NK-92 (cell line): ENCODE measurements around the gene TAF15.

ENCODE experiments used
- DNase-seq: peaks from one replicate; lab custom pipeline; 2025; ENCODE audit not compliant: unreplicated experiment; lab: John Stamatoyannopoulos, UW

TAF15 gene

DNA sequence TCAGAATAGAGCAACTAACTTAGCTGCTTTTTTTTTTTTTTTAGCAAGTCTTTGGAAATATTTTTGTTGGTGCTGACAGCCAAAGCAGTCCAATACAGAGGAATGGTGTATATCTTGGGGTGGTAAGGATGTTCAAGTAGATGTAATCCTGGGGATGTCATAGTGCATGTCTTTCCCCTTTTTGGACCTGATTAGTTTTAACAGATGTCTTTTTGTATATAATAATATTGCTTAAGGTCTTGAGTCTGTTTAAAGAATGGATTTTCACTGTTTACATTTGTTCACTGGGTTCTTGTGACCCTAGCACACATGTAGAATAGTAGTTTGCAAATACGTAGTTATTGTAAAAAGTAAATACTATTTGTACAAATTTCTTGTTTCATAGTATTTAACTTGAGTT lies 7.9 kb downstream of the TAF15 start:
- DNase-seq: no peak

DNA sequence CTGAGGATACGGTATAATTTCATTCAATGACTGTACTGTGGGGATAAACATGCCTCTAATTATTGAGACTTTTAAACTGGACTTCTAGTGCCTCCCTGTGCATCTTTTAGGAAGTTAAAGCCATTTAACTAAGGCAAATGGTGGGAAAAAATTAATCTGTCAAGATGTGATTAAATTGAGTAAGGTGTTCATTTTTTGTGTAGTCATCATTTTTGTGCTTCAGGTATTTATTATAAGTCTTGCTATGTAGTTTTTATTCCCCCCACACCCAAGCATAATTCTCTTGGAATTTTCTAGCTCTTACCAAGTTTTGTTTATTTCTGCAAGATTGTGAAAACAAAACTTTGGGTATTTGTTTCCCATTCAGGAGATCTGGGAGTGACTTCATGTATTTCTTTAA lies 10.2 kb downstream of the TAF15 start:
- no peak for DNase-seq

DNA sequence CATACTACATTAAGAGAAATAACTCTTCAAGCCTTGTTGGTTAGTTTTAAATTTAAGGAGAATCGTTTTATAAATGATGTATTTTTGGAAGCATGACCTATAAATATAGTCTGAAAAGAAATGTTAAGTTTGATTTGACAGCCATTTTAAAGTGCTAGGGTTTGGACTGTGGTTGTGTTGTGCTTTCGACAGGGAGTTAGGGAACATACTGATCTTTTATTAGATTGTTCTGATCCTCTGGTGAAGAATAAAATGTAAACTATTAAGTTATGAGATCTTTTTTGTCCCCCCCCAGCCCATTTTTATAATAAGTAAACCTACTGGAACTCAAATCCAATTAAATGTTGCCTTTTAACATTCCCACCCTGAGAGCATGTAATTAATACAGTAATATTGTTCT lies 12.0 kb downstream of the TAF15 start:
- no peak for DNase-seq

DNA sequence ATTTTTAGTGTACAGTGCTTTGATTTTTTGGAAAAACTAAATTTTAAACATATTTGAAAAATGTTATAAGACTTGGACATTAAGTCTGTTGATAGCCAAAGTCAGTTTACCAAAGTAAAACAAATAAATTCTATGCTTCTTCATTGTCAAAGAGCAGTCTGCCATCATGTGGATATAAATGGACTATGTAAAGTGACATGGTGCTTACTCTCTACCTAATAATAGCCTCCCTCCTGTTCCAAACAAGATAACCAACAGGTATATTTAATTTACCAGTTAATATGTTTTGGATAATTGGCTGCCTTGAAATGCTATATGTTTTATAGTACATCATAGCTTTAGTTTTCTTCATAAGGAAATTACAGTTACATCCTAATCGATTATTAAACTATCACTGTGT lies 15.9 kb downstream of the TAF15 start:
- no peak for DNase-seq

DNA sequence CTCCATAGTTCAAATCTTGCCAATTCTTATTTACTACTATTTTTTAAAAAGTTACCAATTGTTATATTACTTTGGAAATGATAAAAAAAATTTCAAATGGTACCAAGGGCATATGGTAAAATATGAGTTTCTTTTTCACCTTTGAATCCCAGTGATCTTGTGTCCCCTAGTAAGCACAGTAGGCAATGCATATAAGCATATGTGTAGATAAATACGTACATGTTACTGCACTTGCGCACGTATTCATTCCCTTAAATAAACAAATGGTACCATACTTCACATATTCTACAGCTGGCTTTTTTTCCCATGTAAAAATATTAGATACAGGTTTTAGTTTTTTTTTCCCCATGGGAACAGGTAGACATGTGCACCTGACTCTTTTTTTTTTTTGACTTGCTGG lies 31.8 kb downstream of the TAF15 start:
- DNase-seq: no peak

DNA sequence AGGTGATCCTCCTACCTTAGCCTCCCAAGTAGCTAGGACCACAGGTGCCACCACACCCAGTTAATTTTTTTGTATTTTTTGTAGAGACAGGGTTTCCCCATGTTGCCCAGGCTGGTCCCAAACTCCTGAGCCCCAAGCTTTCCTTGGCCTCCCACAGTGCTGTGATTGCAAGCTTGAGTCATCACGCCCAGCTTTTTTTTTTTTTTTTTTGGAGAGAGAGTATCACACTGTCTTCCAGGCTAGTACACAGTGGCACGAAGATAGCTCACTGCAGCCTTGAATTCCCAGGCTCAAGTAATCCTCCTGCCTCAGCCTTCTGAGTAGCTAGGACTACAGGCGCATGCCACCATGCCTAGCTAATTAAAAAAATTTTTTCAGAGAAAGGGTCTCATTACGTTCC lies 32.2 kb downstream of the TAF15 start:
- no peak for DNase-seq

DNA sequence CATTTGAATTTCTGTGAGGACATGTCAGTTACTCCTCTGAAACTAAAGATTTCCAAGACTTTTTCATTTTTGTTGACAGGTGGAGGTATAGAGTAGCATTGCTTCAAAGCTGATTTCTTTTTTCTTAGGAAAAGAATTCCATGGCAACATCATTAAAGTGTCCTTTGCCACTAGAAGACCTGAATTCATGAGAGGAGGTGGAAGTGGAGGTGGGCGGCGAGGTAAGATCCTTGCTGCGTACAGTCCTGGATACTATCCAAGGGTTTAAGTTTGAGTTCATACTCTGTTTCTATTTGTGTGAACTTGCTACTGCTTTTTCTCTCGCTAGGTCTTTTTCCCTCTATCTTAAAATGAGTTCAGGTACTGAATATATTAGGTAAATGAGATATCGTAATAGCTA lies 33.0 kb downstream of the TAF15 start:
- no peak for DNase-seq

DNA sequence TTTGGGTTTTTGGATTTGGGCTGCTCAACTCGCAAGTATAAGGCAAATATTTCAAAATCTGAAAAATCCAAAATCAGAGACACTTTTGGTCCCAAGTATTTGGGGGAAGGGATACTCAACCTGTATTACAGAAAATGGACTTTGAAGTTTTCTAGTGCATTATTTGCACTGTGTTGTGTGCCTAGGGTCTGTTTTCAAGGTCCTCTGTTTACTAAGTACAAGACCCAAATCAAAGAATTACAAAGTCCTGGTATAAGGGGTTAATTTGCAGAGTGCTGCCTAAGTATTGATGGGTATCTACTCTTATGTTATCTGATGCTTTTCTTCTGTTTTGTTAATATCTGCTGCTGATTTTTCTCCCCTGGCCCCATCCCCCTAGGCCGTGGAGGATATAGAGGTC lies 34.4 kb downstream of the TAF15 start:
- DNase-seq: no peak

DNA sequence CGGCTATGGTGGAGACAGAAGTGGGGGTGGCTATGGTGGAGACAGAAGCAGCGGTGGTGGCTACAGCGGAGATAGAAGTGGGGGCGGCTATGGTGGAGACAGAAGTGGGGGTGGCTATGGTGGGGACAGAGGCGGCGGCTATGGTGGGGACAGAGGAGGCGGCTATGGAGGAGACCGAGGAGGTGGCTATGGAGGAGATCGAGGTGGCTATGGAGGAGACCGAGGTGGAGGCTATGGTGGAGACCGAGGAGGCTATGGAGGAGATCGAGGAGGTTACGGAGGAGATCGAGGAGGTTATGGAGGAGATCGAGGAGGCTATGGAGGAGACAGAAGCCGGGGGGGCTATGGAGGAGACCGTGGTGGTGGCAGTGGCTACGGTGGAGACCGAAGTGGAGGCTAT lies 35.3 kb downstream of the TAF15 start:
- DNase-seq: no peak

DNA sequence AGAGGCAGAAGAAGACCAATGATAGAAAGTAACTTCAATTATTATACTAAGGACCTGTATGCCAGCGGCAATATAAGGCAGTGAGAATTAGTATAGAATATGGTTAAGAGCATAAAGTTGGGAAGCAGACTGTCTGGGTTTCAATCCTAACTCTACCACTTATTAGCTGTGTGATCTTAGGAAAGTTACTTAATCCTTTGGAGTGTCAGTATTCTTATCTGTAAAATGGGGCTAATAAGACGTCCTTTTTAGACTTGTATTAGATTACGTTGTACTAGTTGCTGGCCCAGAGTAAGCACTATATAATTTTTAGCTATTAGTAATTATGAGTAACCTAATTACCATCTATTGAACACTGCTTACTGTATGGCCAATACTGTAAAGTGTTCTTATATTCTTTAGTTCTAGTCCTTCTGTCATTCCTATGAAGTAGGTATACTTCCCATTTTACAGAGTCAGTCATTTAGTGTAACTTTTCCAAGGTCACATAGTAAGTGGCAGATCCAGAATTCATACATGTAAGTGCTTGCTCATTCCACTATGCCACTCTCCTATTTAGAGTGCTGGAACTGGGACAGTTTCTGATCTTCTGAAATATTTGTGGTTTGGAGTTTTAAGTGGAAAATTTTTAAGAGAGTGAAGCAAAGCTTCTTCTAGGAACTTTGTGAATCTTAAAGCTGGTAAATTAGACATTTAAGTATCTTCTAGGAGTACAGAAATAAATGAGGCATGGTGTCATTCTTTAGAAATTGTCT lies 36.9 kb downstream of the TAF15 start:
- DNase-seq: no peak

DNA sequence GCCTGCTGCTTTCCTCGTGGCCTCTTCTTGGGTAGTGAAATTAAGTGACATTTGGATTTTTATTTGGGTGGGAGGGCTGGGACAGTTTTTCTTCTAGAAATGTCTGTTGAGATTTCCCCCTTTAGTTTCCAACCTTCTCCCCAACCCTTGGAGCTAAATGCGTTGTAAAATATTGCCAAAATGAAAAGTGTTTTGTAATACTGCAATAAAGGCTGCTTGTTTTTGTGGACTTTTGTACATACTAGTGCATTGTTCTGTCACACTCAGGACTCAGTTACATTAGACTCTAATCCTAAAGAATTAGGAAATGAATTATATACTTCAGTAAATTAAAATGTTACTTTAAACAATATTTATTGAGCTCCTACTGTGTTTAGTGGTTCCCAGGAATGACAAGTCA lies 37.7 kb downstream of the TAF15 start:
- no peak for DNase-seq

DNA sequence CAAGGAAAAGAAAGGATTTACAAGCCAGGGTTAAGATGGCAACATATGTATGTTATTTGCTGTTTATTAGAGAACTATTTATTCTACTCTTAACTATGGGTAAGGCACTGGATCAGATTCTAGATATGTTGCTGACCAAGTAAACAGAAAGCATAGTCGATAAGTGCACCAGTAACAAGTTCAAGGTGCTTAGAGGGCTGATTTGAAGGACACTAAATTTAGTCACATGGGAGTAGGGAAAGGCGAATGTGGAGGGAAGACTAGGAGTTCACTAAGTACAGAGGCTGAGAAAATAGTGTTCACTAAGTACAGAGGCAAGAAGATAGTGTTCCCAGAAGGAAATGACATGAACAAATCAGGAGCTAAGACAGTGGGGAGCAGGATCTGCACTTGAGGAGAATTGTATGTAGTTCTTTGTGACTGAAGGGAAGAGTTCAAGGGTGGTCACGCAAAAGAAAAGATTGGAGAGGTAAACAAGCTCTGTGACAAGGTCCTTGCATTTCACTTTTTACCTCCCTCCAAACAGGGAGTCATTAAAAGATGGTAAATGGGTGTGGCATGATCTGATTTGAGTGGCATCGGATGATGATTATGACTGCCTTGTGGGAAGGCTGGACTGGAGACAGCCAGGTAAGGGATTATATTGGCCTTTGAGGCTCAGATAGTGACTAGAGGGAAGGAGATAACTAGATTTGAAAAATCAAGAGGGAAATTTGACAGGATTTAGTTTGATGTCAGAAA lies 38.5 kb downstream of the TAF15 start:
- no peak for DNase-seq

DNA sequence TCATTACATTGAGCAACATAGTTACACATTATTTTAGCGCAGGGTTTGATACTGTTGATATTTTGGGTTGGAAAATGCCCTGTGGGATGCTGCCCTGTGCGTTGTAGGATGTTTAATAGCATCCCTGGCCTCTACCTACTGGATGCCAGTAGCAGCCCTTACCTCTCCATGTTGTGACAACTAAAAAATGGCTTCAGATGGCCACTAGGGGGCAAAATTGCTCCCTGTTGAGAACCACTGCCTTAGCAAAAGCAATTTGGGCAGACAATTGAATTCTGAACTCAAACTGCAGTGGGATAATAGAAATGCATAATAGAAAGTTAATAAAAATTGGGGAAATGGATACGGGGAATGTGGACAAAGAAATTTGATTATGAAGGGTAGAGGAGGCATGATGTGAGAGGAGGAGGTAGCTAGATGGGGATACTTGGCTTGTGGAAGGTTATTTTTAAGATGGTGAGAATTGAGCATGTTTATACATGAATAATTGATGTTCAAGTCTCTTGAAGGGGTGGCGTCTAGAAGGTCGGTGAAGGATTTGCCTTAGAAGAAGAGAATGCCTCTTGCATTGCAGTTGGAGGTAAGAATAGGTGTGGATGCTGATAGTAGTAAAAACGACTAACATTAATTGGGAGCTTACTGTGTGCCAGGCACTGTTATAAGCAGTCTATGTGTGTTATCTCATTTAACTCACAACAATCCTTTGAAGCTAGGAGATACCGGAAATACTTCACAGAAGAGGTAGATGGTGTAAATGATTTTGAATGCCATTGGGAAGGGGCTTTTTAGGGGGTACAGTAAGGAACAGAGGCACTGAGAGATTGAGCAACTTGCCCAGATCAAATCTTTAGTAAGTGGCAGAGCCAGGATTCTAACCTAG lies 40.4 kb downstream of the TAF15 start:
- no peak for DNase-seq

DNA sequence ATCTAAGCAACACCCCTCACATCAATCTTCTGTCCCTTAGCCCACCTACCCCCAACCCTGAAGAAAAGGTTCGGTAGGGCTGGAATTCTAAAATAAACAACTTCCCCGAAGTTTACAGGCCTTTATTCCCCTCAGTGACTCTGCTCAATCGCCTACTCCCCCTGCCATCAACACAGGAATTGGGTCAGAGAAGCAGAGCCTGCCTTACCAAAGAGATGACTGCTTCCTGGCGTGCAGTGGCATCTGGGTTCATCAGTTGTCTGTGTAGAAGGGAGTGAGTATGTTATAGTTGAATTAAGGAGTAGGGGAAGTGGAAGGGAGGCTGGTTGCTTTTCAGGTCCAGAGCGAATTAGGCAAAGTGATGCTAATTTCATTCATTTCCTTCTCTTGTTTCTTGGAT lies 46.7 kb downstream of the TAF15 start:
- DNase-seq: no peak

DNA sequence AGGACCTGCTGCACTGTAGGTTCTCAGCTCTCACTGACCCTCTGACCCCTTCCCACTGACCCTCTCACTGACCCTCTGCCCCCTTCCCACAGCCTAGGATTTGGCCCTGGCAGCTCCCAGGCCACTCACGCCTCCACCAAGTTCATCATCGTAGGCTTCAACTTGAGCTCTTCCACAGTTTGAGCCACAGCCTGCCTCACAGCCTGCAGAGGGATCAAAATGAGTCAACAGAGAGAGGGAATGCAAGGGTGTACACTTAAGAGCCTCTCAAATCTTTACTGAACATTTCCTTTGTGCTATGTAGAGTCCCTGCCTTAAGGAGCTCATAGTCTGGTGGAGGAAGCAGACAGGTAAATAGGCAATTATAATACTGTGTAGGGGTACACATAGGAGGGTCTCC lies 47.3 kb downstream of the TAF15 start:
- DNase-seq: no peak

DNA sequence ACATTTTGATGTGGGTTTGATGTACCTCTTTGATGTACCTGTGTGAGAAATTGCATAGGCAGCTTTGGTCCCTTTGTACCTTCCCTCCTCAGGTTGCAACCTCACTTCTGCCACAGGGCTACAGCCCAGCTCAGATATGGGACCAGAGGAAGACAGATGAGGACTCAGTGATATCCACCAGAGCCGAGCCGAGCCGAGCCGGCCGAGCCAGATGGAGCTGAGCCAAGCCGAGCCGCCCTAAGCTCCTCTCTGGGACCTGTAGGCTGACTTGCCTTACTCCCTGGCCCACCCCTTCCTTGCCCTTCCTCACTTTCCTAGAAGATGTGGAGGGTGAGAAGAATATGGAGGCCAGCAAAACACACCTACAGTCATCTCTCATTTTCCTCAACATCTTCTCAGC lies 55.6 kb downstream of the TAF15 start:
- DNase-seq: no peak

DNA sequence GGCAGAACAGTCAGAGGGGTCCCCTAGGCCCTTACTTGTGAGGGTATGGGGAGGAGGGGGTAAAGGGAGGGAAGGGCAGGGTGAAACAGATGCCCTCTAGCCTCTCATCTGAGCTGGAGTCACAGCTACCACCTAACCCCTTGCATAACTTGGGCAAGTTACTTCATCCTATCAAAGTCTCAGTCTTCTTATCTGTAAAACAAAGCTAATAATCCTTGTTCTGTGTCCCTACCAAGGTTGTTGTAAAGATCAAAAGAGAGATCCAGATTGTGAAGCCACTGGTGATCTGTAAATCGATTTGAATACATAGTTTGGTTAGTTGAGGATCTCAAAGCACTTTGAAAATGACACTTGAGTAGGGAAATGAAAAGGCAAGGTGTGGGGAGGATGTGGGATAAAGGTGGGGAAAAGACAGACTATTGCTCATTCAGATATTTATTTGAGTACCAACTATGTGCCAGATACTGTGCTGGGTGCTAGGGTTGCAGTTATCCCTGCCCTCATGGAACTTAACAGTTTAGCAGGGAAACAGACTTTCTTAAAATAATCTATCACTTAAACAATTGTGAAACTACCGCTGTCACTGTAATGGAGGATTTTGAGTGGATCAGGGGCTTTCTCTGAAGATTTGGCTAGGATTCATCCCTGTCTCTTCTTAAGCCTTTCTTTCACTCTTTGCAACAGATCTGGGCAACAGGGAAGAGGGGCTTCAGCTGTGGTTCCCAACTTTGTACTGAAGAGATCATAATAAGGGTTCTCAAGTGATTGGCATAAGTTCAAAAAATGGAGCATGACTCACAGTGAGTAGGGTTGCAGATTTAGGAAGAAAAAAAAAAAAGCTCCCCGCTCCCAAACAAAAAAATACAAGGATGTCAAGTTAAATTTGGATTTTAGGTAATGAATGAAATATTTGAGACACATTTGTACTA lies 56.4 kb downstream of the TAF15 start:
- DNase-seq: no peak

DNA sequence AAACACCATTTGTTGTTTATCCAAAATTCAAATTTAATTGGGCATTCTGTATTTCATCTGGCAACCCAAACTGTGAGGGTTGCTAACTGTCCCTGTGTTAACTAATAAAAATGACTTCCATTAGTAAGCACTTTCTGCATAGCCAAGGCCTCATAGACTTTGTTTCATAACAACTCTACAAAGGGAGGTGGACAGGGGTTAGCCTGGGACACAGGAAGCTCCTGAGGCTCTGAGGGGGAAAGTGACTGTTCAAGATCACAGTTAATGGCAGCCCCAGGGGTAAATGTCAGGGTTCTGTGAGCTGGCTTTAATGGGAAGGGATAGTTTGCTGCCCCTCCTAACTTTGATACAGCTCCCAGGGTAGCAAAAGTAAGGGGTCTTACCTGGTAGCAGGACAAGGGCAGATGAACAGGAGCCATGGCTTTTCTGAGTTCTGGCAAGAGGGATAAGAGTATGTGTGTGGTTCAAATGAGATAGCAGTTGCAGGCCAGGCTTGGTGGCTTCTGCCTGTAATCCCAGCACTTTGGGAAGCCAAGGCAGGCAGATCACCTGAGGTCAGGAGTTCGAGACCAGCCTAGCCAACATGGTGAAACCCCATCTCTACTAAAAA lies 57.2 kb downstream of the TAF15 start:
- DNase-seq: no peak

DNA sequence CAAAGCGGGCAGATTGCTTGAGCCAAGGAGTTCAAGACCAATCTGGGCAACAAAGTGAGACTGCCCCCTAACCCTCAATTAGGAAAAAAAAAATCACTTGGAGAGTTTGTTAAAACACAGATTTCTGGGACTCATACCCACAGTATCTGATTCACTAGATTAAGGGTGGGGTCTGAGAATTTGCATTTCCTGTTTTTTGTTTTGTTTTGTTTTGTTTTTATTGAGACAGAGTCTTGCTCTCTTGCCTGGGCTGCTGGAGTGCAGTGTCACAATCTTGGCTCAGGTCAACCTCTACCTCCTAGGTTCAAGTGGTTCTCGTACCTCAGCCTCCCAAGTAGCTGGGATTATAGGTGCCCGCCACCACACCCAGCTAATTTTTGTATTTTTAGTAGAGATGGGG lies 58.3 kb downstream of the TAF15 start:
- no peak for DNase-seq

DNA sequence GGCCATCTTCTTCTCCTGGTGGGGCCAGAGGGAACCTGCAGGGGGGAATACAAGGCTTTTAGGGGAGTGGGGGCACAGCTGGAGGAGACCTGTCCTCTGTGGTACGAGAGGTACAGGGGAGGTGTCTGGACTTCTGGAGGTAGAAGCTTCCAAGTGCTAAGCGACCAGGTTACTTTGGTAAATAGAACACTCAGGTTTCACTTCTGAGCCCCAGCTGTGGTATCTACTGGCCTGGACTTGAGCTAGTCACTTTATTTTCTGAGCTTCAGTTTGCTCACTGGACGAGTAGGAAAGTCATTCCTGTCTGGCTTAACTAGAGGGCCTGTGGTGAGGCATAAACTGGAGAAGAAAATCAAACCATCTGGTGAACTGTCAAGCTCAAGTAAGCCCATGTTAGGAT lies 59.5 kb downstream of the TAF15 start, which contains the start of gene HEATR9:
Gene HEATR9 (minus strand): TSS at position 155 of the 400 bp plus-strand sequence. CDS start 149 bp downstream, at position 6.
- no peak for DNase-seq
